Measurements from ENCODE around the gene ZRANB3.

GRCh38 chr2:135132314-135132713 is 398.7 kb downstream of the ZRANB3 start:
- TF ChIP-seq EZH2 (IDR thresholded peaks at IDR 0.05; ENCODE audit: borderline replicate concordance, low read depth, low read length, poor library complexity, severe bottlenecking) (no peak), CTCF (conservative IDR thresholded peaks at IDR 0.05; ENCODE audit: low read depth, low read length) (no peak)

Data from A673 (cell line).